B cell (primary cell): ENCODE results near the gene FOXK1.

Experiments
- CTCF ChIP-seq: fragments of 200-600 bp; IDR thresholded peaks from one replicate; pipeline ENCODE4 v1.8.0; 2022; ENCODE audit warnings: antibody characterized with exemption, mild to moderate bottlenecking
- EZH2 ChIP-seq: IDR thresholded peaks from 2 replicates; pipeline ENCODE4 v1.6.1; 2012; ENCODE audit warnings: borderline replicate concordance, low read depth, mild to moderate bottlenecking, moderate library complexity, low read length; ENCODE audit not compliant: insufficient read depth, poor library complexity, severe bottlenecking

- TF ChIP-seq CTCF (no peak), EZH2 (no peak)
Measured at GRCh38 chr7:4706384-4707216, 24.5 kb downstream of the FOXK1 start.
